Vagina (tissue), 2 donors: Measurements from ENCODE around the gene SEPTIN5.

Experiments
- POLR2AphosphoS5 ChIP-seq, 2 donors: sonication (generic); formaldehyde crosslinking; IDR thresholded peaks; one replicate each; pipeline ENCODE4 v1.9.0; 2017; ENCODE audit warnings: antibody characterized with exemption in 2 of 2, mild to moderate bottlenecking in 2 of 2, low read depth in 1 of 2; ENCODE audit not compliant: insufficient read depth in 1 of 2
- TF ChIP-seq, protein P1 (sequence below), 3 experiments: fragments of 450-650 bp in 2 of 3; fragments of 200-600 bp in 1 of 3; sonication (generic) in 1 of 3; IDR thresholded peaks; one replicate each; pipeline ENCODE4 v1.5.1; 2017 to 2019; ENCODE audit warnings: antibody characterized with exemption in 3 of 3, mild to moderate bottlenecking in 2 of 3, moderate library complexity in 2 of 3

DNA sequence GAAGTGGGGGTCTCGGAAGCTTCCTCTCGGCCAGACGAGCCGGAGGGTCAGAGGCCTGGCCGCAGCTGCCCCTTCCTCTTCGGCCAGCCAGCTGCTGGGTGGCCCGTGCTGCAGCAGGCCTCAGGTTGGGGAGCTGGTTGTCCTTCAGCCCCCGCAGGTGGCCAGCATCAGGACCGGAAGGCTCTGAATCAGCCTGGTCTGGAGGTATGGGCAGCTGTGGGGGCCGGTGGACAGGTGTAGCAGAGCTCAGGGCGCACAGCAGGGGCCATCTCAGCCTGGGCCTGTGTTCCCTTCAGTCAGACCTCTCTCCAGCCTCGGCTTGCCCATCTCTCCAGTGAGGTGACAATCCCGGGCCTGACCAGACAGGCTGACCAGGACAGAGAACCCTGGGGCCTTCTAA, 32.4 kb downstream of the SEPTIN5 start:
- TF ChIP-seq, protein P1, sequence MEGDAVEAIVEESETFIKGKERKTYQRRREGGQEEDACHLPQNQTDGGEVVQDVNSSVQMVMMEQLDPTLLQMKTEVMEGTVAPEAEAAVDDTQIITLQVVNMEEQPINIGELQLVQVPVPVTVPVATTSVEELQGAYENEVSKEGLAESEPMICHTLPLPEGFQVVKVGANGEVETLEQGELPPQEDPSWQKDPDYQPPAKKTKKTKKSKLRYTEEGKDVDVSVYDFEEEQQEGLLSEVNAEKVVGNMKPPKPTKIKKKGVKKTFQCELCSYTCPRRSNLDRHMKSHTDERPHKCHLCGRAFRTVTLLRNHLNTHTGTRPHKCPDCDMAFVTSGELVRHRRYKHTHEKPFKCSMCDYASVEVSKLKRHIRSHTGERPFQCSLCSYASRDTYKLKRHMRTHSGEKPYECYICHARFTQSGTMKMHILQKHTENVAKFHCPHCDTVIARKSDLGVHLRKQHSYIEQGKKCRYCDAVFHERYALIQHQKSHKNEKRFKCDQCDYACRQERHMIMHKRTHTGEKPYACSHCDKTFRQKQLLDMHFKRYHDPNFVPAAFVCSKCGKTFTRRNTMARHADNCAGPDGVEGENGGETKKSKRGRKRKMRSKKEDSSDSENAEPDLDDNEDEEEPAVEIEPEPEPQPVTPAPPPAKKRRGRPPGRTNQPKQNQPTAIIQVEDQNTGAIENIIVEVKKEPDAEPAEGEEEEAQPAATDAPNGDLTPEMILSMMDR (IDR thresholded peaks at IDR 0.05) = no peak
- no peak for TF ChIP-seq POLR2AphosphoS5 (IDR thresholded peaks at IDR 0.05; ENCODE audit: insufficient read depth in 1 of 2, low read depth in 1 of 2)
